Left renal pelvis (tissue), 4 donors: Measurements from ENCODE around the gene MYO9B. TPM values are rescaled to one million over a fixed set of nuclear protein-coding genes. Genes with fewer than 3 reads are reported as not detected.
"Not testable (repeated sequence)": the region's sequence is repeated elsewhere in the genome, so short reads cannot be mapped to it uniquely, and the experiment has no call there.

Experiments used
- DNase-seq, 4 donors: peaks; one replicate each; pipeline ENCODE4 v3.0.0-alpha.2; 2013; ENCODE audit warnings: low read depth in 4 of 4, low spot score in 3 of 4
- polyA plus RNA-seq, 4 donors: library from polyadenylated mRNA; unstranded; fragments of 120-200 nt; gene quantifications; one replicate each; pipeline ENCODE4 v1.2.1, GENCODE V29; 2013; ENCODE audit not compliant: insufficient read length in 4 of 4

Gene MYO9B
- polyA plus RNA-seq, 4 donors: 42.1 to 68.3 (median 52.2) TPM

DNA sequence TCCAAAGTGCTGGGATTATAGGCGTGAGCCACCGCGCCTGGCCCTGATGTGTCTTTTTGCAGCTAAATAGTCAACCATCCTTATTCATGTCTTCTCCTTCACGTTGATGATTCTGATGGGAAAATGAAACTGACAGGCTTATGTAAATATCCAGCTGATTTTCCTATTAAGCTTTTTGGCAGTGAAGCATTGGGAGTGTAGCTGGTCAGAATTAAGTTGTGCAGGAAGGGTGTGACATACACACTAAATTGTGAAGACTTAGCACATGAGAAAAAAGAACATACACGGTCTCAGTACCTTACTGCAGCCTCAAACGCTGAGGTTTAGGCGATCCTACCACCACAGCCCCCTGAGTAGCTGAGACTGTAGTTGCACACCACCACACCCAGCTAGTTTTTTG lies 89.1 kb downstream of the MYO9B start:
- no peak for DNase-seq

DNA sequence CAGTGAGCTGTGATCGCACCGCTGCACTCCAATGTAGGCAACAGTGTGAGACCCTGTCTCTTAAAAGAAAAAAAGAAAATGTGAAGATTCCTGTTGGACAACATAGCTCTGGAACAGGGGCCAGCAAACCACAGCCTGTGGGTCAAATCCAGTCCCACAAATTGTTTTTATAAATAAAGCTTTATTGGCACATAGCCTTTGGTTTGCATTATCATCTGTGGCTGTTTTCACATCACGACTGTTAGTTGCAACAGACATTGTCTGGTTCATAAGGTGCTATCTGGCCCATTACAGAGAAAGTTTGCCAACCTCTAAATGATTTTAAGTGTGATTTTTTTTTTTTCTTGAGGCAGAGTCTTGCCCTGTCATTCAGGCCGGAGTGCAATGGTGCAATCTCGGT lies 90.1 kb downstream of the MYO9B start:
- DNase-seq: no peak

DNA sequence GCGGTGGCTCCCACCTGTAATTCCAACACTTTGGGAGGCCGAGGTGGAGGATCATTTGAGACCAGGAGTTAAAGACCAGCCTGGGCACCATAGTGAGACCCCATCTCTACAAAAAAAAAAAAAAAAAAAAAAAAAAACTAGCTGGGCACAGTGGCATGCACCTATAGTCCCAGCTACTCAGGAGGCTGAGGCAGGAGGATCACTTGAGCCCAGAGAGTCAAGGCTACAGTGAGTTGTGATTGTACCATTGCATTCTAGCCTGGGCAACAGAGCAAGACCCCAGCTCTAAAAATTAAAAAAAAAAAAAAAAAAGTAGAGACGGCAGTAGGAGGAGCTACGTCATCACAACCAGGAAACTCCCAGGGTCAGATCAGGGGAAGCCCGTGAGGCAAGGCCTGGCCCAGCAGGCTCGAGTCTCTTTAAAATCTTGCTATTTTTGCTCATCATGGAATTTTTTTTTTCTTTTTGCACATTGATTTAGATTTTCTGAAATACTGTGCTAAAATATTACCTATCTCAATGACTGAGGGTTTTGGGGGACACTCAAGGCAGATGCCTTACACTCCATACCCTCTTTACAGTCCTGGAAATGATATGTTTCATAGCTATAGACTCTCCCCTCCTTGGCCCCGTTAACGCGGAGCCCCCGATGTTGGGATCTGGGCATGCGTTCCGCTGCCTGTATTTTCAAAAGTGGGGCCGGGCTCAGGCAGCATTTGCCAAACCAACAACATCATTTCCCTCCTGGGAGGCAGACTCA lies 95.1 kb downstream of the MYO9B start:
- DNase-seq: no peak

DNA sequence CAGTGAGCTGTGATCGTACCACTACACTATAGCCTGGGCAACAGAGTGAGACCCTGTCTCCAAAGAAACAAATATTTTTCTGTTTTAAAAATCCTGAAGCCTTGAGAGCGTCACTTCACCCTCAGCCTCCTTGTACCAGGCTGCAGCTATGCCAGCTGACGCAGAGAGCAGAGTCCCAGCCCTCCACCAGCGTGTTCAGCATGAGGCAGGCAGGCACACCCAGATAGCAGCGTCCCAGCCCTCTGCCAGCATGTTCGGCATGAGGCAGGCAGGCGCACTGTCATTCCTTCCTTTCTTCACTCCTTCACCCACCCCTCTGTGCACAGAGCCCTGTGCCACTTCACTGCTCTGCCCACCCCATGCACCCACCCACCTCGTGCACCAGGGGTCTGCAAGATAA lies 96.3 kb downstream of the MYO9B start:
- DNase-seq: no peak

DNA sequence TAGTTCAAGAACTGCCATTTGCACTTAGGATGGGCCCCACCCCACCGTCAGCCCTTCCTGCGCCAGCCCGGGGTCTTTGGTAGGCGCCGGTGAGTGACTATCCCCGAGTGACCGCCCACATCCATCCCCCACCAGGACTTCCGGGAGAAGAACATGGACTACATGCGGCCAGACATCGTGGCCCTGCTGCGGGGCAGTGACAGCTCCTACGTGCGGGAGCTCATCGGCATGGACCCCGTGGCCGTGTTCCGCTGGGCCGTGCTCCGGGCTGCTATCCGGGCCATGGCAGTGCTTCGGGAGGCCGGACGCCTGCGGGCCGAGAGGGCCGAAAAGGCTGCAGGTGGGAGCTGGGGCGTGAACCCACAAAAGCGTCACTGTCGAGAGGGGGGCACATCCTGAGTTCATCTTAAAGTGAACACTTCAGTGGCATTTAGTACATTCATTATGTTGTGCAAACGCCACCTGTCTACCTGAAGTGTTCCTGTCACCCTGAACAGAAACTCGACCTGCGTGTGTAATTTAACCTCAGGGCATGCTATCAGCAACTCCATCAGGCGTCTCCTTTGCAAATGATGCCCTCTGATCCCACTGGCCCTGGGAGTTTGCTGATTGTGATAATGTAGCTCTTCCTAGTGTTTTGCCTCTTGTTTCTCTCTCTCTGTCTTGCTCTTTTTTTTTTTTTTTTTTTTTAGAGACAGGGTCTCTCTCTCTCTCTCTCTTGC lies 97.2 kb downstream of the MYO9B start:
- no peak for DNase-seq

DNA sequence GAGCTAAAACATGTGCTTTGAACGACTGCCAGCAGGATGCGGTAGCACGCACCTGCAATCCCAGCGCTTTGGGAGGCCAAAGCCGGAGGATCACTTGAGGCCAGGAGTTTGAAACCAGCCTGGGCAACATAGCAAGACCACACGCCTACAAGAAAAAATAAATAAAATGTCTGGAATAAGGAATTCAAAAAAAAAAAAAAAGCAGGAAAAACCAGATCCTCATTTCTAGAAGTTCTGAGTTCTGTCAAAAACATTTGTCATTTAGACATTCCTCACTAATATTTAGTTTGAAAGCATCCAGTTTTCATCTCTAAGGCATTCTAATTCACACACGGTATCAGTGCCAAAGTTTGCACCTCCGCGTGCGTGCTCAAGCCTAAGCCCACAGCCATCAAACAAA lies 102.7 kb downstream of the MYO9B start:
- DNase-seq: no peak

DNA sequence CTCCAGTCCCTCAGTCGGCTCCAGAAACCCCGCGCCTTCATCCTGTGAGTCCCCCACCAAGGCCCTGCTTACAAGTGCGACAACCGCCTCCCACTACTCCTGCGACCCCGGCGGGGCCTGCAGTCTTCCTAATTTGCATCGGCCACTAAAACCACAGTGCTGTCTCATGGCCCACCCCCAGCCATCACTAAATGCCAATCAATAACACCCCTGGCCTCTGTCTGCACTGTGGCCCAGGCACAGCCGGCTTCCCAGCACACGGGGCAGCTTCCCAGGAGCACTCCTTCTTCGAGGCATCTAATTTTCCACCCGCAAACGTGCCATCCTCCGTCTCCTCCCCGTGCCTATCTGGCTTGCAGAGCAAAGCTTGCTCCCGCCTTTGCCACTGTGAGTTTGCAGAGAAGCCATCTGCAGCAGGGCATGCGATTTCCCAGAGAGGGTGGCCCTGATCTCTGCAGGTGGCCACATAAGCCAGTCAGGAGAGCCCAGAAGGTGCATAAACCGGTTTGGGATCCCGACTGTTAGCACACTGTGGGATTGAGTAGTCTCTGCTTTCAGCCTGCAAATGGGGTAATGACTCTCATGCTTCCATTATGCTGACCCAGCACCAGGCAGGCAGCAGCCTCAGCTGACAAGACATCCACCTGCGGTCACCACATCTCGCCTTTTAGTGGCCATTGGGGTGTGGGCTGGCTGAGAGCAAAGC lies 105.6 kb downstream of the MYO9B start:
- DNase-seq: no peak

DNA sequence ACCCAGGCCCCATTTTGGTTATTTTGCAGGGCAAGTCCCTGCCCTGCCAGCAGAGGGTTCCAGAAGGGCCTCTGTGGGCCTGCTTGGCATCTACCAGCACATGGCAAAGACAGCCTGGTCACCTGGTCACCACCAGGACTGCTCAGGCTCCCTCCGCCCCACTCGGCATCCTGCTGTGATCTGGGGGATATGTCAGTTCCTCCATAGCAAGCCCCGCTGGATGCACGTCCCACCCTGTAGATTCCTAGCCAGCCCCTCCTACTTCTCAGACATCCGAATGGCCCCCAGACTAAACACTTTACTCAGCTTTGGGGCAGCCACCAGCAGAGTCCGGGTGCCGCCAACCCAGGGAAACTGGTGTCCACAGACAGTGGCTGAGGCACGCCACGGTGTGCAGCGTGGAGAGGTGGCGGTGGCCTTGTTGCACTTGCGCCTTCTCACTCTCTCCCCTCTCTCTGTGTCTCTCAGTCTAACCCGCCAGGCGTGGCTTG lies 107.7 kb downstream of the MYO9B start:
- DNase-seq: no peak

DNA sequence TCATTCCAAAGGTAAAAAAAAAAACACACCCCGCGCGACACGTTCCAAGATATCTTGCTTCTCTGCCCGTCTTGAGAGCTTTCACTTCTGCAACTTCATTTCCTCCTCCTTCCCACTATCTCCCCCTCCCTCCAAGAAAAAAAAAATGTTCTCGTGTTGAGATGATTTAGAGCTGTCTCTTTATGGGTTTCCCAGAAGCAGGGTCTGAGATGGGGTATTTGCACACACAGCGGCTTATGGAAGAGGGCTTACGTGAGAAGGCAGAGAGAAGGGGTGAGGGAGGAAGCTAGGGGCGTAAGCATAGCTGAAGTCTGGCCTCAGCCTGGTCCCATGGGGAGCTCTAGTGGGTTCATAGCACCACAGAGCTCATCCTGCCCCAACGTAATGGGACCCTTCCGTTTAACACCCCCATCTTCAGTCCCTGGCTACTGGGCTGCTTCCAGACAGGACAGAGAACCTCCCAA lies 108.3 kb downstream of the MYO9B start:
- no peak for DNase-seq

DNA sequence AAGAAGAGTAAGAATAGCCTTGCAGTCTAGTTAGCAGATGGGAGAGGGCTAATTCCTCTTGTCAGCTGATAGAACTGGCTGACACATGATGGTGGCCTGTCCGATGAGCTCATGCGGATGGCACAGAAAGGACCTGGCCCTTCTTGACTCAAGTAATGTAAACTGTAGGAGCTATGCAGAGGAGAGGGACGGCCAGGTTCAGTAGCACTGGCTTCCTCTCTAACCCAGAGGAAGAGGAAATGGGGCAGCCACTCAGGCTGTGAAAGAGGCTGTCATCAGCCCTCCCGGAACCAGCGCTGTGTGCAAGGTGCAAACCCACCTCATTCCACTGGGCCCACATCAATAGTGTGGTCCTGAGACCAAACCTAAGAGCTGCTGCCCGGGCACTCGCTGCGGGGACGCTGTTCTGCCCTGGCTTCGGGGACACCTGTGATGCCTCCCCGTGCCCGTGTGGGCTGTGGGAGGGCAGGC lies 108.8 kb downstream of the MYO9B start:
- no peak for DNase-seq

DNA sequence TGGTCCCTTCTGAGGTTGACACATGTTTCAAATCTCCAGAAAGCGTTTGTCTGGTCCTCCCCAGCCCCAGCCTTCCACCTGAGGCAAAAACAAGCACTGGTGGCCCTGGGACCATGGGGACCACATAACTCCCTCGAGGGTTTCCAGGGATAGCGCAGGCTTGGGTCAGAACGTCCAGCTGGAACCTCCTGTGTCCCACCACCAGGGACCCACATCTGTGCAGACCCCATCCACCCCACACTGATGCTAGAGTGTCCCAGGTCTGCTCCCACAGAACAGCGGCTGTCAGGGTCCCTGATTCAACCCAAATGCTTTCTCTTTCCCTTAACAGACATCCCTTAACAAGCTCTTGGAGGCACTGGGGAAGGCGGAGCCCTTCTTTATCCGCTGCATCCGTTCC lies 110.0 kb downstream of the MYO9B start:
- no peak for DNase-seq

DNA sequence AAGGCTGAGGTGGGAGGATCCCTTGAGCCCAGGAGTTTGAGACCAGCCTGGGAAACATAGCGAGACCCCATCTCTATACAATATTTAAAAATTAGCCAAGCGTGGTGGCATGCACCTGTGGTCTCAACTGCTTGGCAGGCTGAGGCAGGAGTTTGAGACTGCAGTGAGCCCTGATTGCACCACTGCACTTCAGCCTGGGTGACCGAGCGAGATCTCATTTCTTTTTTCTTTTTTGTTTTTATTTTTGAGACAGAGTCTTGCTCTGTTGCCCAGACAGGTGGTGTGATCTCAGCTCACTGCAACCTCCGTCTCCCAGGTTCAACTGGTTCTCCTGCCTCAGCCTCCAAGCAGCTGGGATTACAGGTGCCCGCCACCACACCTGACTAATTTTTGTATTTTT lies 116.2 kb downstream of the MYO9B start:
- not testable (repeated sequence) for DNase-seq

DNA sequence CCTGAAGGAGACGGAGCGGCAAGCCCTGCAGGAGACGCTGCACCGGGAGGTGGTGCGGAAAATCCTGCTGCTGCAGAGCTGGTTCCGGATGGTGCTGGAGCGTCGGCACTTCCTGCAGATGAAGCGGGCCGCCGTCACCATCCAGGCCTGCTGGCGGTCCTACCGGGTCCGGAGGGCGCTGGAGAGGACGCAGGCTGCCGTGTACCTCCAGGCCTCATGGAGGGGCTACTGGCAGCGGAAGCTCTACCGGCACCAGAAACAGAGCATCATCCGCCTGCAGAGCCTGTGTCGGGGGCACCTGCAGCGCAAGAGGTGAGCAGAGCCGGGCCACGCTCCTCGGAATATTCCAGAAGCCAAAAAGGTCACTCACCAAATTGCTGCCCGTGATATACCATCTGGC lies 117.2 kb downstream of the MYO9B start:
- no peak for DNase-seq

DNA sequence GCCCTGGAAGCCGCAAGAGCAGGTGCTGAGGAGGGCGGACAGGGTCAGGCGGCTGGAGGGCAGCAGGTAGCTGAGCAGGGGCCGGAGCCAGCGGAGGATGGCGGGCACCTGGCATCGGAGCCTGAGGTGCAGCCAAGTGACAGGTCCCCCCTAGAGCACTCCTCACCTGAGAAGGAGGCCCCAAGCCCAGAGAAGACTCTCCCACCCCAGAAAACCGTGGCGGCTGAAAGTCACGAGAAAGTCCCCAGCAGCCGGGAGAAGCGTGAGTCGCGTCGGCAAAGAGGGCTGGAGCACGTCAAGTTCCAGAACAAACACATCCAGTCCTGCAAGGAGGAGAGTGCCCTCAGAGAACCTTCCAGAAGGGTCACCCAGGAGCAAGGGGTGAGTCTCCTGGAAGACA lies 119.0 kb downstream of the MYO9B start:
- DNase-seq: no peak

DNA sequence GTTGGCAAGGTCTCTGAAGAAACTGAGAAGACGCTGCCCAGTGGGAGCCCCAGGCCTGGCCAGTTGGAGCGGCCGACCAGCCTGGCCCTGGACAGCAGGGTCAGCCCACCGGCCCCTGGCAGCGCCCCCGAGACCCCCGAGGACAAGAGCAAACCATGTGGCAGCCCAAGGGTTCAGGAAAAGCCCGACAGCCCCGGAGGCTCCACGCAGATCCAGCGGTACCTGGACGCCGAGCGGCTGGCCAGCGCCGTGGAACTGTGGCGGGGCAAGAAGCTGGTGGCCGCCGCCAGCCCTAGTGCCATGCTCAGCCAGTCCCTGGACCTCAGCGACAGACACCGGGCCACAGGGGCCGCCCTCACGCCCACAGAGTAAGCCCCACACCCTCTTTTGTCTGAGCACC lies 119.5 kb downstream of the MYO9B start:
- no peak for DNase-seq

DNA sequence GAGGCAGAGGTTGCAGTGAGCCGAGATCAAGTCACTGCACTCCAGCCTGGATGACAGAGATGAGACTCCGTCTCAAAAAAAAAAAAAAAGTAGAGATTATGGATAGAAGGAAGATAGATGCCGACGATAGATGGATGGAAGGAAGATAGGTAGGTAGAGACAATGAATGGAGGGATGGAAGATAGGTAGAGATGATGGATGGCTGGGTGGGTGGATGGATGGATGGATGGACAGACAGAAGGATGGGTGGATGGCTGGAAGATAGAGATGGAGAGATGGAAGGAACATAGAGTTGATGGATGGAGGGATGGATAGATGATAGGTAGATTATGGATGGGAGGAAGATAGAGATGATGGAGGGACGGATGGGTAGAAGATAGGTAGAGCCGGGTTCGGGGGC lies 121.0 kb downstream of the MYO9B start:
- no peak for DNase-seq

DNA sequence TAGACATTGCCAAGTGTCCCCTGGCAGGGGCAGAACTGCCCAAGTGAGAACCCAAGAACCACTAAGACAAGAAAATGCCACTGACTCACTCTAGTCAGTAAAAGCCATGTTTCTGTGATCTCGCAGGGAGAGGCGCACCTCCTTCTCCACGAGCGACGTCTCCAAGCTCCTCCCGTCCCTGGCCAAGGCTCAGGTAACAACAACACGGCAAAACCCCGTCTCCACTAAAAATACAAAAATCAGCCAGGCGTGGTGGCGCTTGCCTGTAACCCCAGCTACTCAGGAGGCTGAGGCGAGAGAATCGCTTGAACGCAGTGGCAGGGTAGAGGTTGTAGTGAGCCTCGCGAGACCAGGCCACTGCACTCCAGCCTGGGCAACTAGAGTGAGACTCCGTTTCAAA lies 122.1 kb downstream of the MYO9B start:
- DNase-seq: no peak

DNA sequence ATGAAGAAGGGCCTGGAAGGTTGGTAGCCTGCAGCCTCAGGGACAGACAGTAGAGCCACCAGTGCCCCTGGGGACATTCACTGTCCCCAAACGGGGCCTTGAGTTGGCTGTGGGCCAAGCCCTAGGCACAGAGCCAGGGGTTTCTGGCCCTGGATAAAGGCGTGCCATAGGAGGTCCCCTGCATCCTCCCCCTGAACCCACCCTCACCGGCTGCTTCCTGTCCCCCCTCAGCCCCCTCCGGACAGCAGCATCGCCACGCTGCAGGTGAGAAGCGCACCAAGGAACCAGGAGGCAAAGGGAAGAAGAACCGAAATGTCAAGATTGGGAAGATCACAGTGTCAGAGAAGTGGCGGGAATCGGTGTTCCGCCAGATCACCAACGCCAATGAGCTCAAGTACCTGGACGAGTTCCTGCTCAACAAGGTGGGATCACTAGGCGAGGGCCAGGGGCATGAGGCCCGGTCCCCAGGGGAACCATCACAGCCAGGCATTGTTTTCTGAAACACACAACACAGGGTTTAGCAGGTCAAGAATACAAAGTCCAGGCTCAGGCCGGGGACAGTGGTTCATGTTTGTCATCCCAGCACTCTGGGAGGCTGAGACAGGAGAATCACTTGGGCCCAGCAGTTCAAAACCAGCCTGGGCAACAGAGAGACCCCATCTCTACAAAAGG lies 125.0 kb downstream of the MYO9B start:
- no peak for DNase-seq

DNA sequence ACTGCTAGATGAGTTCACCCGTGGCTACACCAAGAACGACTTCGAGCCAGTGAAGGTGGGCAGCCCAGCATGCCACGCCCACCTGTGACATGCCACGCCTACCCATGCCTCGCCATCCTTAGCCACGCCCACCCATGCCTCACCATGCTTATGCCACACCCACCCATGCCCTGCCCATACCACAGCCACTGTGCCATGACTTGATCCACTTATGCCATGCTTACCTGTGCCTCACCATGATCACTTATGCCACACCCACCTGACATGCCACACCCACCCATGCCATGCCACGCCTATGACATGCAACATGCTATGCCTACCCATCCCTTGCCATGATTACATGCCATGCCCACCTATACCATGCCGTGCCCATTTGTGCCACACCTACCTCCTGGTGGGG lies 126.7 kb downstream of the MYO9B start:
- no peak for DNase-seq

DNA sequence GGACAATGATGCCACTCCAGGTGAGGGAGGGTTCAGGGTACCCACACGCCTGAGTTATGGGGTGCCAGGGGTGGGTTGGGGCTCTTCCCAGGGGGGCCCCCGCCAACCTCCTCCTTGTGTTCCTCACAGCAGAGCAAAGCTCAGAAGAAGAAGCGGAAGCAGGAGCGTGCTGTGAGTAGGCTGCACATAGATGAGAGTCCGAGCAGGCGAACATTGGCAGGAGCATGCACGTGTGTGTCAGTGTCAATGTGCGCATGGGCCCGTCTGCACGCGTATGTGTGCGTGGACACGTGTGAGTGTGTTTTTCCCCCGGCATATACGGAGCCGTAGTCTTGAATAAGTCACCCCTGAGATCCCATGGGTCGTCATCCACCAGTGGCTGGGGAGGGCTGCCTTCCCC lies 127.1 kb downstream of the MYO9B start:
- no peak for DNase-seq
